H54 (cell line): ENCODE measurements around the gene ANKRD44.
"Not testable (repeated sequence)": the region's sequence is repeated elsewhere in the genome, so short reads cannot be mapped to it uniquely, and the experiment has no call there.

Source experiments
- DNase-seq: peaks from one replicate; pipeline ENCODE4 v3.0.0; 2011; ENCODE audit warnings: low spot score, mixed read lengths; ENCODE audit not compliant: insufficient read length
- FAIRE-seq: peaks from 3 replicates; lab custom pipeline; 2011; peaks lifted over from hg19 to GRCh38; lab: Jason Lieb, UNC
- POLR2A ChIP-seq: IDR thresholded peaks from 2 replicates; pipeline ENCODE4 v1.6.1; 2011; ENCODE audit warnings: low read depth, mild to moderate bottlenecking, low read length

The ANKRD44 gene

DNA sequence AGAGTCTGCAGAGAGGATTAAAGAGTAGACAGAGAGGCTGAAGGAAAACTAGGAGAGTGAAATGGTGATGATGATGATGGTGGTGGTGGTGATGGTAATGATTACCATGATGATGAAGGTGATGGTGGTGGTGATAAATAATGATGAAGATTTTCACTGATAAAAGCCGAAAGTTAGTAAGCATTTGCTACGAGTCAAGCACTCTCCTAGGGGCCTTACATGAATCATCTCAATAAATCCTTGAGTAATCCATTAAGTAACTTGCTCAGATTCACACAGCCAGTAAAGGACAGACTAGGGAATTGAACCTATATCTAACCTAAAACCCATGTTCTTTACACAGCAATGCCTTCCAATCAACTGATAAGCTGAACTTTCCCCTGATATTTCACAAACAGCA lies 277.4 kb downstream of the ANKRD44 start:
- no peak for TF ChIP-seq POLR2A
- no peak for DNase-seq
- FAIRE-seq = peak; percentile 52

DNA sequence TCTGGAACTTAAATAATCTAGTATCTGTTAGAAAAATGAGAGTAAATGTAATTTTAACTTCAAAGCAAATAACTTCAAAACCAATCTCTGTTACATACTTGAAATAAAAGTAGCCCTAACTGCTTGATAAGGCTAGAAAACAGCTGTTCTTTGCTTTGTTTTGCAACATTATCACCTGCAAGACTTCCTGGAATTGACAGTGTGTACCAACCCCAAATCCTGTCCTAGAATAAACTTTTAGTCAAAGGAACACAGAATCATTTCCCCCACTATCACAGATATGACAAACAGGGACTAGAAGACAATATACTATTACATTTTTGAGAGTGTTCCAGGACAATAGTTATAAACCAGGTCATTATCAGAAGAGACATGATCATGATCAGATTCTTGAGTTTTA lies 278.8 kb downstream of the ANKRD44 start:
- TF ChIP-seq POLR2A = no peak
- DNase-seq (no peak), FAIRE-seq (no peak)

DNA sequence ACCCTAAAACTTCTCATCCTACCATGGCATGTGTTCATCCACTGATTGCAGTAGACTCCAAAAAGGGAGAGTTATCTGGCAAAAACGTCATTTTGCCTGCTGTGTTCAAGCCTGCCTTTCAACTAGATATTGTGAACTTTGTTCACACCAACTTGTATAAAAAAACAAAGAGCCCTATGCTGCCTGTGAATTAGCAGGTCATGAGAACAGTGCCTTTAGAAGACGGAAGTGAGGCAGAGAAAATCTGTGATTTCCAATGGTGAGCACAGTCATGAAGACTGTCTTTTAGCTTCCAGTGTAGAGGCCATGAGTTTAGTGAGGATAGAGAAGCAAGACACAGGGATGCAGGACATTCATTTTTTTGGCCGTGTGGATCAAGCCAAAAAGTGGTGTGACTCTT lies 280.5 kb downstream of the ANKRD44 start:
- no peak for TF ChIP-seq POLR2A
- DNase-seq = no peak
- FAIRE-seq = no peak

DNA sequence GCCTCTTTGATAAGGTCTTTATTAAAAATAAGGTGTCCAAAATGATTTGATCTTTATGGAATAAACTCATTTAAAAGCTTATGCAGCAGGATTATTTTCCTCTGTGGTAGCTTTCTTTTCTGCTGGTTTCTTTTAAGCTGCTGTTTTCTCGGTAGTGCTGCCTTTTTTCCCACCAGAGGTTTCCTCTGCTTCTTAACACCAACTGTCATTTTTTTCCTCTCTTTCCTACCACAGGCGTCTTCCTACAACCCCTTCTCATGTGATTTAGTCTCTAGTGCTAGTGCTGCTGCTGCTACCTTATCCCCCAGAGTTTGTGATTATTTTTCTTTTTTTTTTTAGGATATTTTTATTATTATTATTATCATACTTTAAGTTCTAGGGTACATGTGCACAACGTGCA lies 281.9 kb downstream of the ANKRD44 start:
- no peak for DNase-seq
- FAIRE-seq = no peak
- no peak for TF ChIP-seq POLR2A

DNA sequence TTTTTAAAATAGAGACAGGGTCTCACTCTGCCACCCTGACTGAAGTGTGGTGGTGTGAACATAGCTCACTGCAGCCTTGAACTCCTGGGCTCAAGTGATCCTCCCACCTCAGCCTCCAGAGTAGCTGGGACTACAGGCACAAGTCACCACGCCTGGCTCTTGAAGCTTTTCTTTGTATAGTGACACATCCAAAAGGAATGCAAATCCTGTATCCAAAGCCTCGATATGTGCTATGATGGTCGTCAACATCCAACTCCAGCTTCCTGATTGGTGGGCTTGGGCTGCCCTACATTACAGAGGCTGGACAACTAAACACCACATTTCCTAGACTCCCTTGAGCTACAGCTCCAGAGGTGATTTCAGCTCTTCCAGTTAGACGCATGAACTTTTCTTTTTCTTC lies 282.4 kb downstream of the ANKRD44 start:
- TF ChIP-seq POLR2A = no peak
- DNase-seq (peak; percentile 57), FAIRE-seq (peak; percentile 99)

DNA sequence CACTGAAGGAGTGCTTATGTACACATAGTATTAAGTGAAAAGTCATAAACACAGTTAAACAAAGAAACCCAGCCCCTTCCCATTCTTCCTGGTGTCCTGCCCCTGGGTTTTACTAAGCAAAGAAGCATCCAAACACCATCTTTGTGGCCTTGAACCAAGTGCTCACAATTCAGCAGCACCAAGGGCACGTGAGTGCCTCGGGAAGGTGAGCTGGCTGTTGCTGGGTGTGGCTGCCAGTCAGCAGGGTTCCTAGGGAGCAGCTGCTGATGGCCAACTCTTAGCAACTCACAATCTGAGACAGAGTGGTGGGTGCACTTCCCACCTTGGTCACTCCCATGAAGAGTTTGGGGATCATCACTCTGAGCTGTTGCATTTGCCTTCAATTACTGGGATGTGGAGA lies 286.4 kb downstream of the ANKRD44 start:
- TF ChIP-seq POLR2A = no peak
- DNase-seq (no peak), FAIRE-seq (no peak)

DNA sequence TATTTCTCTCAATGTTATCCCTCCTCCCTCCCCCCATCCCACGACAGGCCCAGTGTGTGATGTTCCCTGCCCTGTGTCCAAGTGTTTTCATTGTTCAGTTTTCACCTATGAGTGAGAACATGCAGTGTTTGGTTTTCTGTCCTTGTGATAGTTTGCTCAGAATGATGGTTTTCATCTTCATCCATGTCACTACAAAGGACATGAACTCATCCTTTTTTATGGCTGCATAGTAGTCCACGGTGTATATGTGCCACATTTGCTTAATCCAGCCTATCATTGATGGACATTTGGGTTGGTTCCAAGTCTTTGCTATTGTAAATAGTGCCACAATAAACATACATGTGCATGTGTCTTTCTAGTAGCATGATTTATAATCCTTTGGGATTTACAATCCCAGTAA lies 289.7 kb downstream of the ANKRD44 start:
- not testable (repeated sequence) for DNase-seq, FAIRE-seq

DNA sequence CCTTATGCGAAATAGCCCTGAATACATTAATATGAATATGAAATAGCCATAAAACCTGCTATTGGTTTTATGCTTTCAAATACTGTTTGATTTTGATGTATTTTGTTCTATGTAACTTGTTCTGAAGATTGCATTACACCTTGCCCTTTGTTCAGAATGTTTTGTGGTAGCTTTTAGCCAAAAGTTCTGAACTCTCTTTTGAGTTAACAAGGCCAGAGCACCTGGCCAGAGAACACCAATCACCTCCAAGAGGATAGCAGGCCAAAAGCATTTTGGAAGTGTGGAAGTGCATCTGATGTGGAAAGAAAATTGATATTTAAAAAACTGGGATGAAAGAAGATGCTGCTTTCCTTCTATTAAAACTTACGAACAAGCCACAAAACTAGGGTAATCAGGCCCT lies 297.5 kb downstream of the ANKRD44 start:
- FAIRE-seq (no peak), DNase-seq (no peak)
- no peak for TF ChIP-seq POLR2A

DNA sequence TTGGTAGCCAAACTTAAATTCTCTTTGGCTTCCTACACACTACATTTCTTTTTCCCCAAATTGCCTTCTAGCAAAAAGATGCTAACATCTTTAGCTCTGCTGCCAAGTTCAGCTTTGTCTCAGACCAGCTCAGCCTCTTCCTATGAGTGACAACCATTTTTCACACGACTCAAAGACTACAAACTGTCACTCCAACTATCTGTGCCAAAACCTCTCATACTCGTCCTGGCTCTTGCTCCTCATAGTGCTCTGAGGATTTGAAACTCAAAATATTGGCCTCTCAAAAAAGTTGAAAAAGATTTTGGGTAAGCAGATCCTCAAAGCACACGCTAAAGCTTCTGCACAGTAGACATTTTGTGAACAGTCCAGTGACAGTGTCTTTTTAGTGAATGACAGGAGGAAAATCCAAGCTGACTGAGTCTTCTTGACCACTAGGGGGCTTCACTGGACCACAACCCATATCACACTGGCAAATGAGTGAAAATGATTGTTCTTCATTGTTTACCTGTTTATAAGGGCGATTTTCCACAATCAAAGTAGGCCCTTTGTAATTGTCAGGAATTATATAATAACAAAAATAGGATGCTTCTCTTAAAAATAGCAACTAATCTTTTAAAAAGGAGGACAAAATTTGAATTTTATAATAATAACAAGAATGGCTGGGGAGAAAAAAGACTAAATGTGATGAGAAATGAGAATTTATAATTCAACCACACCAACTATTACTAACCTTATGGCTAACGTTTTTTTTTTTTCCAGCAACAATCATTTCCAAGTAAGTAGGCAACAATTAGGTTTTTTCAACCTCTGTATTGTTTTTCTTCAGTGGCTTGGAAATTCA lies 298.6 kb downstream of the ANKRD44 start:
- TF ChIP-seq POLR2A = no peak
- DNase-seq = no peak
- FAIRE-seq = peak; percentile 94

DNA sequence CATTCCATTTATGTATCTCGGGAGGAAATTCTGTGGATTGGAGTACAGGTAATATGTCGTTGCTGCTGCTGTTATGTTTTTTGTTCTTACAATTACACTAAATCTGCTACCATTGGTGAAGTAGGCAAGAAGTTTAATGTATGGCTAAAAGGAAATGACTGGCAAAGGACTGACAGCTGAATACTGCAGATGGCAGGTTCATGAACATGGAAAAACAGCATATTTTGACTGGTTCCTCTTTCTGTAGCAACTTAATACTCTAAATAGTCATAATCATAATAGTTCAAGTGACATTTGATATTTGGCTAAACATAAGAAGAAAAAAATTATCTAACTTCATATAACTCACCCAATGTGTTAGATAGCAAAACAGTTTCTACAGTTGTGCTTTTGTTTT lies 299.6 kb downstream of the ANKRD44 start:
- FAIRE-seq (no peak), DNase-seq (no peak)
- TF ChIP-seq POLR2A = no peak

DNA sequence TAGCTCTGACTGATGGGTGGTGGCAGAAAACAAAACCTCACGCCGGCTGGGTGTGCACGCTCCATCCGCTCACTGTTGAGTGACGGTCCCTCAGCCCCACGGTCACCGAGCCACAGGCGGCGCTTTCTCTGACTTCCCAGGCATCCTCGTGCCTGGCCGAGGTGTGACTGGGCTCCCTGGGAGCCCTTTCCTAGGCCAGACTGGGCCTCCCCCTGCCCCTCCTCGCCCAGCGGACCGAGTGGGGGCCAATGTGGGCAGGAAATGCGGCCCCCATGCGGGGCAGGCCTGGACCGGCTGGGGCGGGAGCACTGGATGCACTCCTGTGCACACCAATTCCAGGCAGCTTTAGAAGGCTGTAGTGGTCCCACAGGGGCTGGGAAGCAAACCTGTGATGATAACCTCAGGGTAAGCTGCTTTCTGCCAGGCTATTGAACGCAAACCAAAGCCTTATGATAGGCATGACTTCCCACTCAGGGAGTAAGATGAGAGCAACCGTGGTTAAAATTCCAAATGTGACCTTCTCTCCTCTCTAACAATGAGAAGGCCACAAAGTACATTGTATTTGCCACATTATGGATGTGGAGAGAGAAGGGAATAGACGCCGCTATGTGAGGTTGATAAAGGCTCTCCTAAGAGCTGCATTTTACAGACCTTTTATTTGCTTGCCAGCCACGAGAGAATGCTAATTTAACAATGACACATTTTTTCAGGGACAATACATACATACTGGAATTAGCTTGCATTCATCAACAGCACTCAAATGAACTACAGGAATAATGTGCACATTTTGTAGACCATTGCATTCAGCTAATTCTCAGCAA lies 300.2 kb downstream of the ANKRD44 start:
- DNase-seq (no peak), FAIRE-seq (peak; percentile 6)
- TF ChIP-seq POLR2A = no peak

DNA sequence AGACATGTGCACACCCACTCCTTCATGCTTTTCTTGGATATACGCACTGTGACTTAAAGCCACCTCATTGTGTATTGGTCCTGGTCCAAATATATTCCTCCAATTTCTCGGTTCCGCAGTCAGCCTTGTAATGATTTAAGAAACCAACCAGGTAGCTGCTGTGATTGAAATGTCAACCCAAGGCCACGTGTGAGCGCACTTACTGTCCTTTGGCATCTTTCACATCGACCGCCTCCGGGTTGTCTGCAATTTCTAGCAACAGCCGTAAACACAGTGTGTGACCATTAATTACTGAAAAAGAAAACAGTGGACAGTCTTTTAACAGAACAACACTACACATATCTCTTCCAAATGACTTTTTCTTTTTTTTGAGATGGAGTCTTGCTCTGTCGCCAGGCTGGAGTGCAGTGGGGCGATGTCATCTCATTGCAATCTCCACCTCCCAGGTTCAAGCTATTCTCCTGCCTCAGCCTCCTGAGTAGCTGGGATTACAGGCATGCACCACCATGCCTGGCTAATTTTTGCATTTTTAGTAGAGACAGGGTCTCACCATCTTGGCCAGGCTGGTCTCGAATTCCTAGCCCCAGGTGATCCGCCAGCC lies 301.7 kb downstream of the ANKRD44 start:
- not testable (repeated sequence) for FAIRE-seq

DNA sequence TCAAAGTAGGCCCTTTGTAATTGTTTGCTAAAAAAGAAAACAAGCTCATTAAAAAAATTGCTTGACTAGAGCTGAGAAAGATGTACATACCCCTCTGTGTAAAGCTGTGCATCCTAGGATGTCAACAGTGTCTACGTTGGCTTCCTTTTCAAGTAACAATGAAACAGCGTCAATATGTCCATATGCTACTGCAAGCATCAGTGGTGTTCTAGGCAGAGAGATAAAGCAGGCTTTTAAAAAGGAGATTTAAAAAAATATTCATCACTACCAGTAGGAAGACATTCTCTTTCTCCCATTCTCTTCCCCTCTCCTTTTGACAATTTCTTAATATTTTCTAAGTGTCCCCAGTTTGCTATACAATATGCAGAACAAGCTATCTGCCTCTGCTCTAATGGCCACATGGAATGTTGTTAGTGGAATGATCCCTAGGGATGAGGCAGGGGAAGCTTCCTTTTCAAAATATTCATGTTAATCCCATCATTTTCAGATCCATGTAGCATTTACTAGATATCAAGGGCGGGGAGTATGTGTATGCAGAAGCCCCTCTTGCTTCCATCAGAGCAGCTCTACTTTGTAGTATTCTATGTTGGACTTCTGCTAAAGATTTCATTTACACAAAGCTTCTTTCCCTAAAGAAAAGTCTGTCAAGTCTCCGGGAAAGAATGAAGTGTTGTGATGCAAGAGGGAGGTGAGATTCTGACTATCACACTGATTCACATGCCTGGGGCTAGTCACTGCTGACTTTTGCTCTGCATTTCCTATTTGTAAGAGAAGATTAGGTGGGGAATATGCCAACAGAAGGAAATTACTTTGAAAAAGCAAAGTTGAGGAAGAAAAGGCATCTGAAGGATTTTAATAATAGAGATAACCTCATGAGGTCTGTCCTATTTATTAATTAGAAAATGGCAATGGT lies 302.6 kb downstream of the ANKRD44 start:
- no peak for TF ChIP-seq POLR2A
- DNase-seq (no peak), FAIRE-seq (peak; percentile 89)

More for the DNA sequence above, 301.7 kb downstream of the ANKRD44 start:
- DNase-seq = not testable (repeated sequence)
